SK-N-SH (cell line): ENCODE measurements around the gene SBNO1. TPM values are rescaled to one million over a fixed set of nuclear protein-coding genes. Genes with fewer than 3 reads are reported as not detected.

Source experiments
- CTCF ChIA-PET: fragments of 300-600, 350-600 bp; formaldehyde crosslinking; extraction: SDS; loops from one replicate; lab custom pipeline; 2021; lab: Yijun Ruan, JAX
- POLR2A ChIA-PET: fragments of 350-600 bp; sonication (Branson Sonifier 250); formaldehyde crosslinking; extraction: SDS; loops from one replicate; lab custom pipeline; 2020; ENCODE audit warnings: antibody characterized with exemption, inconsistent platforms; lab: Yijun Ruan, JAX
- DNase-seq: peaks from one replicate; pipeline ENCODE4 v3.0.0; 2012
- H2AFZ ChIP-seq: fragments of 200-600 bp; sonication (generic); 2 replicates; pipeline ENCODE4 v1.8.1; 2016; ENCODE audit warnings: antibody characterized with exemption, mild to moderate bottlenecking, low read depth
- H3F3A ChIP-seq: fragments of 200-600 bp; sonication (generic); replicated peaks from 2 replicates; pipeline ENCODE3; 2016; ENCODE audit warnings: antibody characterized with exemption, mild to moderate bottlenecking; ENCODE audit not compliant: insufficient read depth
- H3K27ac ChIP-seq, 2 experiments: fragments of 200-500 bp in 1 of 2; fragments of 200-600 bp in 1 of 2; sonication (Bioruptor generic) in 1 of 2; sonication (generic), shearing (Covaris generic) in 1 of 2; 2 replicates each; pipeline versions ENCODE4 v1.5.1 to v1.6.1; 2014 to 2016; ENCODE audit warnings: low read depth in 2 of 2, inconsistent platforms in 1 of 2, low read length in 1 of 2, mild to moderate bottlenecking in 1 of 2, mixed read lengths in 1 of 2
- H3K27me3 ChIP-seq: fragments of 200-600 bp; sonication (generic), shearing (Covaris generic); 2 replicates; pipeline ENCODE4 v1.6.1; 2016; ENCODE audit warnings: mixed run types; ENCODE audit not compliant: insufficient read depth
- H3K36me3 ChIP-seq, 2 experiments: fragments of 200-500 bp in 1 of 2; fragments of 200-600 bp in 1 of 2; sonication (Bioruptor generic) in 1 of 2; sonication (generic) in 1 of 2; replicated peaks in 1 of 2; 2 replicates each; pipeline versions ENCODE3 to v1.5.1; 2014 to 2016; ENCODE audit warnings: low read length in 1 of 2, mild to moderate bottlenecking in 1 of 2; ENCODE audit not compliant: insufficient read depth in 2 of 2, control insufficient read depth in 1 of 2
- H3K4me1 ChIP-seq, 2 experiments: fragments of 200-500 bp in 1 of 2; fragments of 200-600 bp in 1 of 2; sonication (Bioruptor generic) in 1 of 2; sonication (generic), shearing (Covaris generic) in 1 of 2; 2 replicates each; pipeline versions ENCODE4 v1.5.1 to v1.6.1; 2014 to 2016; ENCODE audit warnings: low read depth in 1 of 2, low read length in 1 of 2, mixed run types in 1 of 2; ENCODE audit not compliant: insufficient read depth in 2 of 2, control insufficient read depth in 1 of 2
- H3K4me2 ChIP-seq: fragments of 200-600 bp; sonication (generic), shearing (Covaris generic); 2 replicates; pipeline ENCODE4 v1.6.1; 2017; ENCODE audit warnings: mixed run types
- H3K4me3 ChIP-seq, 2 experiments: fragments of 200-500 bp in 1 of 2; fragments of 200-600 bp in 1 of 2; sonication (Bioruptor generic) in 1 of 2; sonication (generic), shearing (Covaris generic) in 1 of 2; 2 replicates each; pipeline versions ENCODE4 v1.5.1 to v1.8.1; 2014 to 2016; ENCODE audit warnings: low read depth in 2 of 2, inconsistent platforms in 1 of 2, low read length in 1 of 2, mild to moderate bottlenecking in 1 of 2, mixed read lengths in 1 of 2, moderate library complexity in 1 of 2
- H3K79me2 ChIP-seq: fragments of 200-600 bp; sonication (generic); 2 replicates; pipeline ENCODE4 v1.8.1; 2017; ENCODE audit warnings: mild to moderate bottlenecking; ENCODE audit not compliant: insufficient read depth
- H3K9ac ChIP-seq: fragments of 200-600 bp; sonication (generic); 2 replicates; pipeline ENCODE4 v1.6.1; 2017; ENCODE audit warnings: mixed run types
- H3K9me2 ChIP-seq: fragments of 200-600 bp; sonication (generic); 2 replicates; pipeline ENCODE4 v1.6.1; 2017; ENCODE audit warnings: mixed run types
- H3K9me3 ChIP-seq: fragments of 200-600 bp; sonication (generic); 2 replicates; pipeline ENCODE4 v1.6.1; 2017; ENCODE audit warnings: mixed run types, mild to moderate bottlenecking, moderate library complexity
- H4K20me1 ChIP-seq: fragments of 200-600 bp; sonication (generic); 2 replicates; pipeline ENCODE4 v1.6.1; 2017; ENCODE audit warnings: mild to moderate bottlenecking, mixed run types; ENCODE audit not compliant: insufficient read depth
- ELF1 ChIP-seq: IDR thresholded peaks from 2 replicates; pipeline ENCODE4 v1.4.0; 2012
- EZH2phosphoT487 ChIP-seq: fragments of 200-600 bp; sonication (generic); IDR thresholded peaks from 2 replicates; pipeline ENCODE4 v1.6.1; 2017; ENCODE audit warnings: low read depth, mixed run types, mild to moderate bottlenecking, antibody characterized with exemption, moderate library complexity, borderline replicate concordance
- GATA2 ChIP-seq: sonication (generic); formaldehyde crosslinking; IDR thresholded peaks from 2 replicates; pipeline ENCODE4 v1.5.0; 2020; ENCODE audit warnings: mild to moderate bottlenecking, missing genetic modification reagents
- MAX ChIP-seq: IDR thresholded peaks from 2 replicates; pipeline ENCODE4 v1.4.0; 2012; ENCODE audit warnings: low read depth
- MXI1 ChIP-seq: IDR thresholded peaks from 2 replicates; pipeline ENCODE4 v1.6.1; 2012; ENCODE audit warnings: mild to moderate bottlenecking, low read depth, low read length, improper control_type of control experiment
- PBX3 ChIP-seq: IDR thresholded peaks from 2 replicates; pipeline ENCODE4; 2012
- RAD21 ChIP-seq: IDR thresholded peaks from 2 replicates; pipeline ENCODE4 v1.6.1; 2012; ENCODE audit warnings: mild to moderate bottlenecking, low read length
- RCOR1 ChIP-seq: fragments of 150-350 bp; IDR thresholded peaks from 2 replicates; pipeline ENCODE4 v1.6.1; 2017; ENCODE audit warnings: antibody characterized with exemption, low read length
- REST ChIP-seq: IDR thresholded peaks from 2 replicates; pipeline ENCODE4 v1.6.1; 2012; ENCODE audit warnings: mild to moderate bottlenecking, low read depth, low read length, moderate library complexity
- SIN3A ChIP-seq: IDR thresholded peaks from 2 replicates; pipeline ENCODE4 v1.6.1; 2012; ENCODE audit warnings: low read depth, mild to moderate bottlenecking, low read length, moderate library complexity, borderline replicate concordance
- SMC3 ChIP-seq: IDR thresholded peaks from 2 replicates; pipeline ENCODE4 v1.6.1; 2012; ENCODE audit warnings: low read depth, low read length, improper control_type of control experiment
- TAF1 ChIP-seq: IDR thresholded peaks from 2 replicates; pipeline ENCODE4 v1.6.1; 2012; ENCODE audit warnings: low read depth, mild to moderate bottlenecking, low read length, moderate library complexity, borderline replicate concordance
- TCF12 ChIP-seq: IDR thresholded peaks from 2 replicates; pipeline ENCODE4 v1.4.0; 2012
- WGBS: methylation state at CpG from one replicate; pipeline ENCODE4 v1.1.6; 2017; ENCODE audit warnings: low lambda C conversion rate; 5-methylcytosine and 5-hydroxymethylcytosine counted together
- polyA plus RNA-seq, 3 experiments: library from polyadenylated mRNA; depleted of rRNA; stranded (reverse); fragments of >200 nt; gene quantifications; 2 replicates each; pipeline ENCODE4 v1.2.3, GENCODE V29; 2012
- TF ChIP-seq, protein P1 (sequence below): fragments of 150-350 bp; IDR thresholded peaks from 2 replicates; pipeline ENCODE4 v1.6.1; 2016; ENCODE audit warnings: mild to moderate bottlenecking, low read depth, low read length
- TF ChIP-seq, protein P2 (sequence below): IDR thresholded peaks from 2 replicates; pipeline ENCODE4 v1.4.0; 2012; ENCODE audit warnings: low read depth, borderline replicate concordance
- TF ChIP-seq, protein P3 (sequence below): fragments of 150-350 bp; IDR thresholded peaks from 2 replicates; pipeline ENCODE4 v1.6.1; 2017; ENCODE audit warnings: antibody characterized with exemption, low read length, low read depth, borderline replicate concordance

The SBNO1 gene
- polyA plus RNA-seq, 1 of the 3 experiments (the other 2 are of a cell fraction), result 4.5 TPM

GRCh38 chr12:123367511-123367910 lies 2.9 kb upstream of the SBNO1 start:
- Histone ChIP-seq H3K9ac (no peak overlapping the region), H4K20me1 (peaks cover 18% of the 10 kb centered on the region), H3F3A (peaks cover 22% of the 10 kb centered on the region), H3K4me1 (no peaks in the 10 kb centered on the region; a peak in 2 of 4 replicates), H3K9me3 (no peaks in the 10 kb centered on the region), H3K4me3 (no peak overlapping the region), H3K4me2 (no peak overlapping the region), H3K36me3 (no peaks in the 10 kb centered on the region), H3K27me3 (no peaks in the 10 kb centered on the region), H3K9me2 (no peaks in the 10 kb centered on the region), H3K27ac (no peak overlapping the region), H2AFZ (no peak overlapping the region), H3K79me2 (peaks cover 21% of the 10 kb centered on the region)
- no peak for DNase-seq
- WGBS, result 91% methylated on average over 4 of the region's 4 CpGs
- POLR2A ChIA-PET, result no interaction called here
- no peak for TF ChIP-seq EZH2phosphoT487
- TF ChIP-seq RAD21, result no peak
- CTCF ChIA-PET, result interaction anchor here (0.6 to 1.5 kb wide), 2 partner anchors 14 to 16 kb away, joined by 3 to 4 read pairs; partner anchors contain the start of gene KMT5A

DNA sequence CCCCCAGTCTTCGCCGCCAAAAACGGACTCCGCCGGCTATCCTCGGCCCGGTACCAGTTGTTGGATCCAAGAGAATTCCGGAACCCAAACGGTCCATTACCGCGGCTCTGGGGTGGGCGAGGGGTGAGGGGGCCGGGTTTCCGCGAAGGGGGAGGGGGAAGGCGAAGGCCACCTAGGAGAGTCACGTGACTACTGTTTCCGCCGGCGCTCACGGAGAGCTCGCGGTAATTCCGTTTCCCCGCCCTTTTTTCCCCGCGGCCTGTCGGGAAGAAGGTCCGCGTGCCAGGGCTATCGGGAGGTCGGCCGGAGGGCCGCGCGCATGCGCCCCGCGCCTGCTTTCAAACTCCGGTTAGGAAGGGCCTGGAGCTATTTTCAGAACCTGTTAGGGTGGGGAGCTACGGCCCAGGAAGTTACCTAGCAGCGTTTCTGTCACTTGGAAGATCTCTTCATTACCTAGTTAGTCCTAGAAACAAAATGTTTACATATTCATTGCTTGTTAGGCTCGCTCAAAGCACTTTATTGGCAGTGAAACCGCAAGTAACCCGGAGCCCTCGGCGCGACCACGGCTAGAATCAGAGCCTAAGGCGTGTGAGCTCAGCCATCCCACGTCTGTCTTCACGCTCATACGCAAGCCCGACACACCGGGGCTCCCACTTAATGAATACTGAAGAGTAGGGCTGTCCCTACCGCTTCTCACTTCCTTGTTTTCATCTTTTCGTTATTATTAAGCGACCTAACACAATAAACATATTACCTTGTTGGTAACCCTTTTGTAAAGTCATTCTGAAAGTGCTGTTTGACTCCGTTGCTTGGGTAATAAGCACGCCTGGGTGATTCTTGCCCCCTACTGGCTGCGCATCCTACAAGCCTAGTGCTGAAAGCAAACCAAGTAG lies 624 bp upstream of the SBNO1 start:
- peak; percentile 97 for DNase-seq
- CTCF ChIA-PET, result interaction anchor here (0.6 to 2.4 kb wide), 26 partner anchors 9 to 258 kb away, joined by 3 to 13 read pairs (median 4); partner anchors contain the start of genes KMT5A, RILPL1 and TMED2
- peak overlapping the region; percentile 84 for H2AFZ ChIP-seq
- H3K27me3 ChIP-seq, result no peaks in the 10 kb centered on the region
- no peaks in the 10 kb centered on the region for H3K9me2 ChIP-seq
- H3K9me3 ChIP-seq, result no peaks in the 10 kb centered on the region
- POLR2A ChIA-PET, result interaction anchor here (0.5 to 2.6 kb wide), 10 partner anchors 19 to 1786 kb away, joined by 3 to 22 read pairs (median 4); partner anchors contain the start of genes DDX55, KMT5A, MPHOSPH9 and MTRFR
- H3F3A ChIP-seq, result peaks cover 22% of the 10 kb centered on the region
- WGBS, result 1% methylated on average over 42 of the region's 61 CpGs
- peak overlapping the region; percentile 84 for H3K9ac ChIP-seq
- peaks cover 44% of the 10 kb centered on the region for H3K79me2 ChIP-seq
- H3K36me3 ChIP-seq, result peaks cover 0 to 7% of the 10 kb centered on the region in 2 experiments
- no peaks in the 10 kb centered on the region; a peak in 2 of 4 replicates for H3K4me1 ChIP-seq
- peak overlapping the region; percentile 89 for H3K4me2 ChIP-seq
- H4K20me1 ChIP-seq, result peaks cover 39% of the 10 kb centered on the region
- H3K27ac ChIP-seq, result peak overlapping the region; percentile 94 to 98
- H3K4me3 ChIP-seq, result peak overlapping the region; percentile 73 to 83
- peak; percentile 60 for TF ChIP-seq TAF1
- TF ChIP-seq ELF1, result peak; percentile 67; the same call in 1 of the 2 replicates
- peak; percentile 42 for TF ChIP-seq SMC3
- TF ChIP-seq MAX, result peak; percentile 76
- no peak for TF ChIP-seq GATA2
- peak; percentile 60; the same call in 1 of the 2 replicates for TF ChIP-seq SIN3A
- no peak for TF ChIP-seq PBX3
- no peak for TF ChIP-seq EZH2phosphoT487
- peak; percentile 67 for TF ChIP-seq RAD21
- TF ChIP-seq, protein P1, sequence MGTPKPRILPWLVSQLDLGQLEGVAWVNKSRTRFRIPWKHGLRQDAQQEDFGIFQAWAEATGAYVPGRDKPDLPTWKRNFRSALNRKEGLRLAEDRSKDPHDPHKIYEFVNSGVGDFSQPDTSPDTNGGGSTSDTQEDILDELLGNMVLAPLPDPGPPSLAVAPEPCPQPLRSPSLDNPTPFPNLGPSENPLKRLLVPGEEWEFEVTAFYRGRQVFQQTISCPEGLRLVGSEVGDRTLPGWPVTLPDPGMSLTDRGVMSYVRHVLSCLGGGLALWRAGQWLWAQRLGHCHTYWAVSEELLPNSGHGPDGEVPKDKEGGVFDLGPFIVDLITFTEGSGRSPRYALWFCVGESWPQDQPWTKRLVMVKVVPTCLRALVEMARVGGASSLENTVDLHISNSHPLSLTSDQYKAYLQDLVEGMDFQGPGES, result no peak
- no peak for TF ChIP-seq RCOR1
- TF ChIP-seq REST, result 0 out of 2 replicates have a peak, but pooled peaks have one; percentile 45
- TF ChIP-seq MXI1, result peak; percentile 71
- TF ChIP-seq, protein P2, sequence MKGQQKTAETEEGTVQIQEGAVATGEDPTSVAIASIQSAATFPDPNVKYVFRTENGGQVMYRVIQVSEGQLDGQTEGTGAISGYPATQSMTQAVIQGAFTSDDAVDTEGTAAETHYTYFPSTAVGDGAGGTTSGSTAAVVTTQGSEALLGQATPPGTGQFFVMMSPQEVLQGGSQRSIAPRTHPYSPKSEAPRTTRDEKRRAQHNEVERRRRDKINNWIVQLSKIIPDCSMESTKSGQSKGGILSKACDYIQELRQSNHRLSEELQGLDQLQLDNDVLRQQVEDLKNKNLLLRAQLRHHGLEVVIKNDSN, result peak; percentile 84
- no peak for TF ChIP-seq TCF12
- TF ChIP-seq, protein P3, sequence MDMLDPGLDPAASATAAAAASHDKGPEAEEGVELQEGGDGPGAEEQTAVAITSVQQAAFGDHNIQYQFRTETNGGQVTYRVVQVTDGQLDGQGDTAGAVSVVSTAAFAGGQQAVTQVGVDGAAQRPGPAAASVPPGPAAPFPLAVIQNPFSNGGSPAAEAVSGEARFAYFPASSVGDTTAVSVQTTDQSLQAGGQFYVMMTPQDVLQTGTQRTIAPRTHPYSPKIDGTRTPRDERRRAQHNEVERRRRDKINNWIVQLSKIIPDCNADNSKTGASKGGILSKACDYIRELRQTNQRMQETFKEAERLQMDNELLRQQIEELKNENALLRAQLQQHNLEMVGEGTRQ, result peak; percentile 56
